Measurements from ENCODE around the gene STARD10.
"Not testable (repeated sequence)": the region's sequence is repeated elsewhere in the genome, so short reads cannot be mapped to it uniquely, and the experiment has no call there.

Gene STARD10

DNA sequence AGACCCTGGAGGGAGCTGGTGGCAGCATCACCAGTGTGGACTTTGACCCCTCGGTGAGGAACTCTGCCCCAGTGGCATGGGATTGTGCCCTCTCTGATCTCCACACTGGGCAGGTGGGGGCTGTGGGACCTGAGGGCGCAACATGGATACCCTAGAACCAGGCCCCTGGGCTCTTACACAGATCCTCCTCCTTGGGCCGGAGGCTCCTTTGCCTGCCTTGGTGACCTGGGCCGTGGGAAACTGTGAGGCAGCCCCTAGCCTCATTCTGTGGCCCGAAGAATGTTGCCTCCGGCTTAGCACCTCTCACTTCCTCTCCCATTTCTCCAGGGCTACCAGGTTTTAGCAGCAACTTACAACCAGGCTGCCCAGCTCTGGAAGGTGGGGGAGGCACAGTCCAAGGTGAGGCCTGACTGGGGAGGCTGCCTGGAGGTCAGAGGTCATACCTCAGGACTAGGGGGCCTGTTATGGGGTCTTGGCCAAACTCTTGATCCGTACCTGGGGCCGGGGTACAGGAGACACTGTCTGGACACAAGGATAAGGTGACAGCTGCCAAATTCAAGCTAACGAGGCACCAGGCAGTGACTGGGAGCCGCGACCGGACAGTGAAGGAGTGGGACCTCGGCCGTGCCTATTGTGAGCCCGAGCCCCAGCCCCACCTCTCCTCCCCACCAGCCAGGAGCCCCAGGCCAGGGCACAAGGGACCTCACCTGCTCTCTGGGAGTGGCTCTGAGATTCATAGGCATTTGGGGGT, 32.5 kb upstream of the STARD10 start:
- DNase-seq (ENCODE audit: low read depth in 3 of 3): no peak

GRCh38 chr11:72825661-72826060, 31.8 kb upstream of the STARD10 start:
- DNase-seq (ENCODE audit: low read depth in 3 of 3): no peak

DNA sequence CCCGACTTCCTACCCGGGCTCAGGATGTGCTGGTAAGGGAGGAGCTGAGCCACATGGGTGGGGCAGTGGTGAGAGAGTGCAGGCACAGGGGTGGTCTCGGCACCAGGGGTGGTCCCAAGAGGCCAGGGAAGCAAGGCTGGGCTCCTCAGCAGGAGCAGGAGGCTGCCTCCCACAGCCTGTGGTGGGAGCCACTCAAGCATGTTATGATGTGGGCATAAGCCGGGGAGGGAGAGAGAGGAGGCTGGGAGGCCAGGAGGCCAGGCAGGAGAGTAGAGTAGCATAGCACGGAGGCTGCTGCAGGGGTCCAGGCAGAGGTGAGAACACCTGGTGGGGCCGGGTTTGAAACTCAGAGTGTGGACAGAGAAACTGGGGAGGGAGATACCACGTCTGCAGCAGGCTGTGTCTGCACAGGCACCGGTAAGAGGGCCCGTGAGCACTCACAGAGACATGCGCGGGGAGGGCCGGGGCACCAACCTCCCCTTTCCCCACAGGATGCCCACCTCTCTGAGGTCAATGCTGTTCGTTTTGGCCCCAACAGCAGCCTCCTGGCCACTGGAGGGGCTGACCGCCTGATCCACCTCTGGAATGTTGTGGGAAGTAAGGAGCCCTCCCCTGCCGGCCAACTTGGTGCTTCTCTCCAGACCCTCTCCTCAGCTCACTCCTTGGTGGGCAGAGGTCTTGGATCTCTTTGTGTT, 31.1 kb upstream of the STARD10 start:
- DNase-seq (ENCODE audit: low read depth in 3 of 3): no peak

- DNase-seq (ENCODE audit: low read depth in 3 of 3): no peak
Measured at GRCh38 chr11:72824020-72824419, 30.2 kb upstream of the STARD10 start.

GRCh38 chr11:72823105-72823804, 29.4 kb upstream of the STARD10 start:
- DNase-seq (ENCODE audit: low read depth in 3 of 3): no peak

DNA sequence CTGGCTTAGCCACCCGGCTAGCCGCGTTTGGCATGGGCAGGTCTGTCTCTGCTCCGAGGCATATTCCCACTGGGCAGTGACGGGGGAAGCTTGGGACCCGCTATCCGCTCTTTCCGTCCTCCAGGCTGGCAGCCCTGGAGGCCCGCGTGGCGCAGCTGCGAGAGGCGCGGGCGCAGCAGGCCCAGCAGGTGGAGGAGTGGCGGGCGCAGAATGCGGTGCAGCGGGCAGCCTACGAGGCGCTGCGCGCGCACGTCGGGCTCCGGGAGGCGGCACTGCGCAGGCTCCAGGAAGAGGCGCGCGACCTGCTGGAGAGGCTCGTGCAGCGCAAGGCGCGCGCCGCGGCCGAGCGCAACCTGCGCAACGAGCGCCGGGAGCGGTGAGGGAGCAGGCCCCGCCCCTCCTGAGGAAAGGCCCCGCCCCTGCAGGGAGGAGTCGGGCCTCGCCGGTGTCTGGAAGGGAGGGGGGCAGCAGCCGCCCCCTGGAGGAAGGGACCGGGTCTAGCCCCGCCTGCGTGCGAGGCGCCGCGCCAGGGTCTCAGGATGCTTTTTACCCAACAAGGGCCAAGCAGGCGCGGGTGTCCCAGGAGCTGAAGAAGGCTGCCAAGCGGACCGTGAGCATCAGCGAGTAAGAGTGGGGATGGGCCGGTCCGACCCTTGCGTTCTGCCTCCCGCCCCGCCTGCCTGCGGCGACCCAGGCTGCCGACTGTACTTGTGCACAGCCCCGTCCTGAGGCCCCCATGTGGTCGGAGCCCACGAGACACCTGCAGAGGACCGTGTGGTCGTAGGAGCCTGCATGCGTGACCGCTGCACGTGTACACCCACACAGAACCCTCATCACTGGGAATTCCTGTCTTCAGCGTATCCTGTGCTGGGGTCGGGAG, 28.3 kb upstream of the STARD10 start:
- peak; percentile 63 to 86 (median 77) for DNase-seq (ENCODE audit: low read depth in 3 of 3)

GRCh38 chr11:72821221-72821919, 27.5 kb upstream of the STARD10 start:
- no peak for DNase-seq (ENCODE audit: low read depth in 3 of 3)

DNA sequence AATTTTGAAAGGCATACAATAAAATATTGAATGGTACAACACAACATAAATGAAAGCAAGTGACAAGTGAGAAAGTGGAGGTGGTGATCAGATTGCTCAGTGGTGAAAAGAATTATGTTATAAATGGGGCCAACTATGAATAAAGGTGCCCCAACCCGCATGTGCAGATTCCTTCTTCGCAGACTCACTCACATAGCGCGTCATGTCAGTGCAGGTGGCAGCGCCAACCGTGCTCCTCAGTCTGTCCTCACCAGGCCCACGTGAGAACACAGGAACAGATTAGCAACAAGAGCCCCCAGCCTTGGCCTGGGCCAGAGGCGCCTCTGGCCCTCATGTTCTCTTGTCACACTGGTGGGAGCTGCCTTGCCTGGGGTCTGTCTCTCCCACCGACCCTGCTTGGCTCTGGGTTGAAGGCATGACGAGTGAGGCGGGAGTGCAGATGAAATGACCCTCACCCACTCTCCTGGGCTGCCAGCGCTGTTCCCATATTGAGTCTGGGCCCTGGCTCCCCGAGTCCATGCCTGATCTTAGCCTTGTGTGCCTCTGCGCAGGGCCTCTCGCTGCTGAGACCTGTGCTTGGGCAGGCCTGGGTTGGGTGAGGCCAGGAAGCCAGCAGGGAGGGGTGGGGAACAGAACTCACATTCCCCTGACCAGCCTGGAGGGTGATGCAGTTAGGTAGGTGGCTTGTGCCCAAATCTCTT, 26.7 kb upstream of the STARD10 start:
- DNase-seq (ENCODE audit: low read depth in 3 of 3): no peak

DNA sequence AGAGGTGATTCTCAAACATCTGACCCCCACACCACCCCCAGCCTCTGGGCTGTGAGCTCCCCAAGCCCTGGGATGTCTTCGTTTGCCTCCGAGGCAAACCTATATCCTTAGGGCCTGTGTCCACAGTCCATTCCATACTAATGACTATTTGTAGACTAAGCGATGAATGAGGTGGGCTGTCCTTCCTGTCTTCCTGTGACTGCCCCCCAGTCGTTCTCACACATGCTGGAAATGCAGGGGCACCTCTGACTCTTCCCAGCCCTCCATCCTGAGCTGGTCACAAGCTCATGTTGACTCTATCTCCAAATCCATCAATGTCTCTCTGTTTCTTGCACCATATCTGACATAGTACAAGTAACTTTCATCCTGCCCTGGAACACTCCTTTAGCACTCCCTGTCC, 25.1 kb upstream of the STARD10 start:
- DNase-seq (ENCODE audit: low read depth in 3 of 3): no peak

- DNase-seq (ENCODE audit: low read depth in 3 of 3): no peak
Measured at GRCh38 chr11:72817966-72818365, 24.1 kb upstream of the STARD10 start.

DNA sequence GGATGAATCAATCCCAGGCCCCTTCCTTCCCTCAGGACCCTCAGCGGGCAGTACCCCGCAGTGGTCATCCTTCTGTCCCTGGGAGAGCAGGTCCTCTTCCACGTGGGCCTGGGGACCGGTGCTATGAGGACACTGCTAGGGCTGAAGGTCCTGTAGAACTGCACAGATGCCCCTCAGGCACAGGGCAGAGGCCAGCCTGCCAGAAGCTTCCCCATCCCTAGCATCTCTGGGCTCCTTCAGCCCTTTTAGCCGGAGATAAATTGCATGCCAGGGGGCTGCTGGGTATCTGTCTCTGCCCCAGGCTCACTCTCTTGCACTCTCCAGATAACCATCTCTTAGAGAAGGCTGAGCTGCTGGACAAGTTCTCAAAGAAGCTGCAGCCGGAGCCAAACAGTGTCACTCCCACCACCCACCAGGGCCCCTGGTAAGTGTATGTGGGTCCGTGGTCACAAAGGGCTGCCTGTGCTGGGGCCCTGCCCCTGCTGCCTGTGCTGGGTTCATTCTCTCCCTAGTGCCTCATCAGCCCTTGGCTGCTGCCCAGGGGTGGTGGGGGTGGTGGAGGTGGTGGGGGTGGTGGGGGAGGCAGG, 22.6 kb upstream of the STARD10 start:
- DNase-seq (ENCODE audit: low read depth in 3 of 3): no peak

DNA sequence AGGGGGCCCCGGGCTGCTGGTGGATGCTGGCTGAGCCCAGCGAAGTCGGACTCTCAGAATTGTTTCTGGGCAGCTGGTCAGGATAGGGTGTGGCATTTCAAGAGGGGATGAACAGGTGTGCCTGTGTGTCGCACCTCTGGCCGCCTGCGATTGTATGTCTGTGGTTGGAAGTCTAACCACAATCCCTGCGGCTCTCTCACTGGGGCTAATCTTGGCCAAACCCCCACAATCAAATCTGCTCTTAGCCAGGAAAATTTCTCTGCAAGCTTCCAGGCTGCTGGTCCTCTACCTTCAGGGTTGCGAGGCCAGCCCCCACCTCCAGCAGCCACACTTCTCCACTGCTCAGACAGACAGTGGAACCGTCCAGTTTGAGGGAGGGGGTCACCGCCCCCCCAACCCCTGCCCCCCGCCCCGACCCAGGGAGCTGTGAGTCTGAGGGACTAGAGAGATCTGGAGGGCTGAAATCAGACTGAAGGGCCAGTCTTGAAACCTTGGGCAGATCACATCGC, 21.3 kb upstream of the STARD10 start:
- DNase-seq (ENCODE audit: low read depth in 3 of 3): no peak

DNA sequence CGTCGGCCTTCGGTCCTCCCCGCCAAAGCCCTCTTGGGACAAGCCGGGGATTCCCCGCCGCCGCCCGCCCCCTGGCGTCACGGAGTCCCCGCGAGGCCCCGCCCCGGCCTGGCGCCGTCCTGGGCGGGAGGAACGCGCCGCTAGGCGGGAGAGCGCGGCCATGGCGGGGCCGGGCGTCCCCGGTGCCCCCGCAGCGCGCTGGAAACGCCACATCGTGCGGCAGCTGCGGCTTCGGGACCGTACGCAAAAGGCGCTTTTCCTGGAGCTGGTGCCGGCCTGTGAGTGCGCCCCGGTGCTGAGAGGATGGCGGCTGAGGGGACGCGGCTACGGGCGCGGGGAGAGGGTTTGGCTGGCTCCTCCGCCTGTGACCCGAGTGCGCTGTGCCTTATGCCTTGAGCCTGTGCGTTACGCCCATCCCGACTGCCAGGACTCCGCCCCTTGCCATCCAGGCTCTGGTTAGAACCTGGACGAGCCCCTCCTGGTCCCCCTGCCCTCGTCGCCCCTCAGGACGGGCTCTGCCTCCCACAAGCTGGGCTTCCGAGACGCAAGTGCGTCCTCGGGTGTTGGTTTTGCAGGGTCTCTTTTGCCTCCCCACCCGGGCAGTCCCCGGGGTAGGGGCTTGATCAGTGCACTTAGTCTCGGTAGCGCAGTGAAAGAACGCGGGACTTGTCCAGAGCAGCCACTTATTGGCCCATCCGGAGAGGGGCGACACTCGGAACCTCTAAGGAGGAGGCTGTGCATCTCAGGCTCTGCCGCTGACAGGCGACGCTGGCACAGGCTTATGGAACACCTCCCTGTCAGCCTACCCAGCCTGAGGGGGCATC, 20.7 kb upstream of the STARD10 start, which contains the start of gene ATG16L2:
TSS of gene ATG16L2 (plus strand) at position 126 of the 824 bp plus-strand sequence. CDS start at position 161, 35 bp downstream.
- DNase-seq (ENCODE audit: low read depth in 3 of 3): peak; percentile 80 to 86 (median 83)

GRCh38 chr11:72813740-72814285, 20.0 kb upstream of the STARD10 start:
- DNase-seq (ENCODE audit: low read depth in 3 of 3): peak in 2 of 3 donors; percentile 65 to 82

DNA sequence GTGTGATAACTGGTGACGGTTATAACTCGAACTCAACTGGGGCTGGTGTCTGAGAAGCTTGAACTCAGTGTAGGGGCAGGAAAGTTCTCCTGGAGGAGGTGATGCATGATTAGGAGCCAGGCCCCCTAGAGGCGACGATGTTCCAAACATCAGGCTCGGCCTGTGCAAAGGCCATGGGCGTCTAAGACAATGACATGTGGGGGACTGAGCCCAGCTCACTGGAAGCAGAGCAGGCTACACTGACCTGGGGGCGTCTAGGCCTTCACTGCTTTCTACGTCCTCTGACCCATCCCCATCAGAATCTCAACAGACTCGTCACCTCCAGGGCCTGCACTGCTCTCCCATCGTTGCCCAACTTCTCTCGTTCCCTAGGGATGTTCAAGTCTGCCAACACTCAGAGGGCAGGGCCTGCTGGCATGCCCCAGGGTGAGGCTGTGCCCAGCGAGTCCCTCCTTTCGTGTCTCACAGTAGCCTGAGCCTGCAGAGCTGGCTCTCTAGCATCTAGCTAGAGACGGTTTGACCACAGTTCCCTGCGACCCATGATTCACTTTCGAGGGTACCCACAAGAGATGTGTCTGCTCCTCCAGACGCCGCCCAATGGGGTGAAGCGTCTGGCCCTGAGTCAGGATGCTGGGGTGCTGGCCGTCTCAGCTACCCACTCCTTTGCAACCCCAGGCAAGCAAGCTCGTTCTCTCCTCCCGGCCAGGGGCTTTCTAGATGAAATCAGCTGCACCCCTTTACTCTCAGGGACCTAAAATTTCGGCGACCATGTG, 19.3 kb upstream of the STARD10 start:
- DNase-seq (ENCODE audit: low read depth in 3 of 3): peak; percentile 53 to 73 (median 59)

DNA sequence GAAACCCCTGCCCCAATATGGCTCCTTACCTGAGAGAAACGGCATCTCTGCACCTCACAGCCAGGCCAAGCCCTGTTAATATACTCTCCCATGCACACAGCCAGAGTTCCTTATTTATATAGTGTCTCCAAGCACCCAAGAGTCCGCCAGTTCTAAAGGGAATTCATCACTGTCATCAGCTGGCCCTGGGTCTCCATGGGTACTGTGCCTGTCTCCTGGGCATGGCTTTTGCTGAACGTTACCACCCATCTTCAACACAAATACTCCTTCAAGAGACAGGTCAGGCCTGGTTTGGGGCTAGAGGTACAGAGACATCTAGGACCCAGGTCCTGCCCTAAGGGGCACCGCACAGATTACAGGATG, 18.7 kb upstream of the STARD10 start:
- no peak for DNase-seq (ENCODE audit: low read depth in 3 of 3)

DNA sequence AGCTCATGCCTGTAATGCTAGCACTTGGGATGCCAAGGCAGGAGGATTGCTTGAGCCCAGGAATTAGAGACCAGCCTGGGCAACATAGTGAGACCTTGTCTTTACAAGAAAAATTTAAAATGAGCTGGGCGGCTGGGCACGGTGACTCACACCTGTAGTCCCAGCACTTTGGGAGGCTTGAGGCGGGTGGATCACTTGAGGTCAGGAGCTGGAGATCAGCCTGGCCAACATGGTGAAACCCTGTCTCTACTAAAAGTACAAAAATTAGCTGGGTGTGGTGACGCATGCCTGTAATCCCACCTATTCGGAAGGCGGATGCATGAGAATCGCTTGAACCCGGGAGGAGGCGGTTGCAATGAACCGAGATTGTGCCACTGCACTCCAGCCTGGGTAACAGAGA, 17.8 kb upstream of the STARD10 start:
- DNase-seq (ENCODE audit: low read depth in 3 of 3): not testable (repeated sequence)

- no peak for DNase-seq (ENCODE audit: low read depth in 3 of 3)
Measured at GRCh38 chr11:72808331-72808798, 14.5 kb upstream of the STARD10 start.

All from stimulated activated CD4-positive, alpha-beta T cell treated with anti-CD3 and anti-CD28 coated beads, TNF-alpha, amount 100 ng/mL, for 48 hours (primary cell).